Neuron (in vitro differentiated cells): ENCODE data around the gene SEMA3A.

Experiments used
- H2AFZ ChIP-seq: one replicate; pipeline ENCODE4 v1.6.1; 2013; ENCODE audit warnings: low read depth, mild to moderate bottlenecking, inconsistent platforms, low read length, moderate library complexity
- H3K27me3 ChIP-seq: one replicate; pipeline ENCODE4 v1.6.1; 2013; ENCODE audit warnings: low read length; ENCODE audit not compliant: insufficient read depth
- H3K36me3 ChIP-seq: one replicate; pipeline ENCODE4 v1.6.1; 2013; ENCODE audit warnings: low read length; ENCODE audit not compliant: insufficient read depth
- H3K4me1 ChIP-seq: one replicate; pipeline ENCODE4 v1.6.1; 2013; ENCODE audit warnings: low read length; ENCODE audit not compliant: insufficient read depth
- H3K4me3 ChIP-seq: 2 replicates; pipeline ENCODE4 v1.5.1; 2013; ENCODE audit warnings: mild to moderate bottlenecking, low read length, moderate library complexity
- H3K9me3 ChIP-seq: one replicate; pipeline ENCODE4 v1.6.1; 2013; ENCODE audit warnings: low read length

SEMA3A gene

GRCh38 chr7:84190016-84190705 is 4.4 kb downstream of the SEMA3A start:
- H3K4me1 ChIP-seq: peaks cover 29% of the 10 kb centered on the region
- H3K4me3 ChIP-seq: peak overlapping the region; percentile 34

GRCh38 chr7:84188786-84189405 is 5.7 kb downstream of the SEMA3A start:
- Histone ChIP-seq H3K4me3 (no peak overlapping the region), H3K4me1 (peaks cover 29% of the 10 kb centered on the region), H3K36me3 (peaks cover 3% of the 10 kb centered on the region), H3K9me3 (no peaks in the 10 kb centered on the region), H3K27me3 (no peaks in the 10 kb centered on the region), H2AFZ (no peak overlapping the region)

More at GRCh38 chr7:84190016-84190705, 4.4 kb downstream of the SEMA3A start:
- H3K36me3 ChIP-seq: peaks cover 1% of the 10 kb centered on the region
- H3K27me3 ChIP-seq: no peaks in the 10 kb centered on the region
- H3K9me3 ChIP-seq: no peaks in the 10 kb centered on the region
- H2AFZ ChIP-seq: no peak overlapping the region

GRCh38 chr7:84187813-84188510 is 6.6 kb downstream of the SEMA3A start:
- Histone ChIP-seq H3K27me3 (no peaks in the 10 kb centered on the region), H2AFZ (no peak overlapping the region), H3K36me3 (peaks cover 3% of the 10 kb centered on the region), H3K9me3 (no peaks in the 10 kb centered on the region), H3K4me3 (no peak overlapping the region), H3K4me1 (peaks cover 29% of the 10 kb centered on the region)

- H3K4me3 ChIP-seq: no peak overlapping the region
- H3K36me3 ChIP-seq: peaks cover 3% of the 10 kb centered on the region
- peaks cover 27% of the 10 kb centered on the region for H3K4me1 ChIP-seq
- H3K27me3 ChIP-seq: no peaks in the 10 kb centered on the region
- no peaks in the 10 kb centered on the region for H3K9me3 ChIP-seq
- no peak overlapping the region for H2AFZ ChIP-seq
Measured at GRCh38 chr7:84187087-84187805, 7.3 kb downstream of the SEMA3A start.

GRCh38 chr7:84183741-84184140 is 10.8 kb downstream of the SEMA3A start:
- no peak overlapping the region for H3K4me3 ChIP-seq
- H2AFZ ChIP-seq: no peak overlapping the region
- H3K27me3 ChIP-seq: no peaks in the 10 kb centered on the region
- peaks cover 8% of the 10 kb centered on the region for H3K36me3 ChIP-seq
- peaks cover 13% of the 10 kb centered on the region for H3K4me1 ChIP-seq
- no peaks in the 10 kb centered on the region for H3K9me3 ChIP-seq

GRCh38 chr7:84182301-84182700 is 12.3 kb downstream of the SEMA3A start:
- peaks cover 5% of the 10 kb centered on the region for H3K4me1 ChIP-seq
- peaks cover 12% of the 10 kb centered on the region for H3K36me3 ChIP-seq
- no peak overlapping the region for H2AFZ ChIP-seq
- H3K27me3 ChIP-seq: no peaks in the 10 kb centered on the region
- no peak overlapping the region for H3K4me3 ChIP-seq
- H3K9me3 ChIP-seq: no peaks in the 10 kb centered on the region

DNA sequence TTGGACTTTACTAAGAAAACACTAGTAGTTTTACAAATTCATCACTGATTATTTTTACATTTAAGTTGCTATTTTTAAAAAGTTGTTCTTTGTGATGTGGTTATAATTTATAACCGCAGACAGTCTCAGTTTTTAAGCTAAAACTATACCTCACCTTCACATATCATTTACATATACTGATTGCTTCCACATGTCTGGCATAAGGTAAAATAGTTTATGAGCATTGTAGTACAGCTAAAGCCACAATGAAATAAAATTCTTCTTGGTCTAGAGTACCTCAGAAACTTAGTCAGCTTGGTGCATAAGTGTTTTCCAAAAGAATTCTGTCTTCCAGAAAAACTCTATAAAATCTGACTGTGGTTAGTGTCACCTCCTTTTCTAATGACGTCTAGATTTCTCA is 13.0 kb downstream of the SEMA3A start:
- H3K4me3 ChIP-seq: no peak overlapping the region
- H3K36me3 ChIP-seq: peaks cover 12% of the 10 kb centered on the region
- no peak overlapping the region for H2AFZ ChIP-seq
- H3K4me1 ChIP-seq: no peaks in the 10 kb centered on the region
- H3K9me3 ChIP-seq: no peaks in the 10 kb centered on the region
- no peaks in the 10 kb centered on the region for H3K27me3 ChIP-seq

GRCh38 chr7:84177758-84178412 is 16.7 kb downstream of the SEMA3A start:
- peaks cover 13% of the 10 kb centered on the region for H3K9me3 ChIP-seq
- H3K4me1 ChIP-seq: no peaks in the 10 kb centered on the region
- no peaks in the 10 kb centered on the region for H3K27me3 ChIP-seq
- no peak overlapping the region for H2AFZ ChIP-seq
- no peak overlapping the region for H3K4me3 ChIP-seq
- peaks cover 20% of the 10 kb centered on the region for H3K36me3 ChIP-seq

DNA sequence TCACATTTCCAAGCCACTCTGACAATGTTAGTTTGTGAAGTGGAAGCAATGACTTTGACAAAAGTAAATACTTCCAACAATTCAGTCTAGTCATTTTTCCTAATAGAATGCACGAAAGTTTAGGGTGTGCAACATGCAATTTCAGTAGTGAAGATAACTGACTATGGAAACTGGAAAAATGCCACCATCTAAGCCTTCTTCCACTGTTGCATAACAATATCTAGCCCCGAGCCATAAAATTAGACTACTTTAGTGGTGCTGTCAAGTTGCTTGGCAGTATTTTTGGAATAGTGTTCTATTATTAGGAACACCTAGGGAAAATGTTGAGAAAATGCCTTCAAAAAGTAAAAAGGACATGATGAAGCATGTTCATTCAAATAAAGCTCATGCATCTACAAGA is 17.9 kb downstream of the SEMA3A start:
- H3K4me3 ChIP-seq: no peak overlapping the region
- H3K36me3 ChIP-seq: peaks cover 20% of the 10 kb centered on the region
- H2AFZ ChIP-seq: no peak overlapping the region
- H3K9me3 ChIP-seq: peaks cover 15% of the 10 kb centered on the region
- H3K27me3 ChIP-seq: no peaks in the 10 kb centered on the region
- no peaks in the 10 kb centered on the region for H3K4me1 ChIP-seq

GRCh38 chr7:84175461-84175860 is 19.1 kb downstream of the SEMA3A start:
- no peak overlapping the region for H3K4me3 ChIP-seq
- H3K27me3 ChIP-seq: no peaks in the 10 kb centered on the region
- H2AFZ ChIP-seq: no peak overlapping the region
- peaks cover 15% of the 10 kb centered on the region for H3K9me3 ChIP-seq
- H3K4me1 ChIP-seq: no peaks in the 10 kb centered on the region
- H3K36me3 ChIP-seq: peaks cover 20% of the 10 kb centered on the region

DNA sequence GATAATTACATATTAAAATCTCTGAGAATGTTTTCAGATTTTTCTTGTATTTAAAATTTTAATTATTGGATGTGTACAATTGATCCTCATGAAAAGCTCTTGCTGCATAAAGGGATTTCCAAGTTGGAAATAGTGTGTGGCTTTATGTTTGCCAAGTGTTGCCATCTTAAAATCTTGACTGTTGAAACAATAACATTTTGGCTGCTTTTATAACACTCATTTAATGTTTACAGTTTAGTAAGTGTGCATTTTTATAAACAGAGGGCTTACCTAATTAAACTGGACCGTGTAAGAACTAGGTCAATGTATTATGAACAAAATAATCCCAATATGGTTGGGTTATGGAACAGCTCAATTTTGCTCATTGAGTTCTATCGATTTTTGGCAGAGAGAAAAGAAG is 23.9 kb downstream of the SEMA3A start:
- Histone ChIP-seq H3K36me3 (peaks cover 16% of the 10 kb centered on the region), H3K9me3 (peaks cover 16% of the 10 kb centered on the region), H3K4me1 (no peaks in the 10 kb centered on the region), H3K27me3 (no peaks in the 10 kb centered on the region), H3K4me3 (no peak overlapping the region), H2AFZ (no peak overlapping the region)

DNA sequence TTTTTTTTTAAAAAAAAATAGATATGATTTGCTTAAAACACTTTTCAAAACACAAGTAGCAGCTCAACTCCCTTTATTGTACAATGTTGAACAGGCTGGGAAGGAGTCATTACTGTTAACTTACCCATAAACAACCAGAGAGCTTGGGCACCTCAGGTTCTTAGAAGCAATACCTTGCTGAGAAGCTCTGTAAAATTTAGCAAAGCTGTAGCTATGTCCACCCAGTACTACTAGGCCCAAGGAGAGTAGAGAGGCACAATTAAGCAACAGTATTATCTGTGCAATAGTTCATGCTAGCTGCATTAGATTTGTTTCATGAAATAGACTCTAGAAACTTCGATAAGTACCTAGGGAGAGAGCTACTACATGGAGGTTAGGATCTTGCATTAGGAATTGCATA is 32.0 kb downstream of the SEMA3A start:
- Histone ChIP-seq H3K4me3 (no peak overlapping the region), H3K4me1 (peaks cover 6% of the 10 kb centered on the region), H3K27me3 (no peaks in the 10 kb centered on the region), H3K36me3 (peaks cover under 1% of the 10 kb centered on the region), H3K9me3 (peaks cover 2% of the 10 kb centered on the region), H2AFZ (no peak overlapping the region)
